T-helper 17 cell (primary cell): Measurements from ENCODE around the gene SHCBP1L. TPM values are rescaled to one million over a fixed set of nuclear protein-coding genes. Genes with fewer than 3 reads are reported as not detected.
"Not testable (repeated sequence)": the region's sequence is repeated elsewhere in the genome, so short reads cannot be mapped to it uniquely, and the experiment has no call there.

Source experiments
- ATAC-seq: fragments of 150-1000 bp; cut with Tn5 transposase; 2 replicates; pipeline ENCODE4 v1.10.0; 2021; ENCODE audit warnings: mild to moderate bottlenecking, moderate library complexity
- DNase-seq, 3 donors: peaks; one replicate each; pipeline versions ENCODE4 v3.0.0 to v3.0.0-alpha.2; 2020 to 2021
- H3K9me3 ChIP-seq: one replicate; pipeline ENCODE4 v1.7.0; 2013; ENCODE audit warnings: low read length, mild to moderate bottlenecking; ENCODE audit not compliant: control insufficient read depth, poor library complexity, severe bottlenecking
- H3K27ac Mint-ChIP-seq: one replicate; pipeline ENCODE4 v1.8.0; 2022; ENCODE audit warnings: mild to moderate bottlenecking, moderate library complexity, mixed read lengths
- H3K27me3 Mint-ChIP-seq: one replicate; pipeline ENCODE4 v1.8.0; 2022; ENCODE audit warnings: mixed read lengths
- H3K36me3 Mint-ChIP-seq: one replicate; pipeline ENCODE4 v1.8.0; 2022; ENCODE audit warnings: low read depth, mixed read lengths
- H3K4me1 Mint-ChIP-seq: one replicate; pipeline ENCODE4 v1.8.0; 2022; ENCODE audit warnings: mild to moderate bottlenecking, mixed read lengths
- H3K4me3 Mint-ChIP-seq: one replicate; pipeline ENCODE4 v1.8.0; 2022; ENCODE audit warnings: mild to moderate bottlenecking, moderate library complexity, mixed read lengths
- total RNA-seq, 4 donors: library from RNA in 2 of 4; stranded (reverse) in 2 of 4; gene quantifications; one replicate each; pipeline ENCODE4 v1.2.3 and lab custom pipeline; 2022 to 2026

SHCBP1L gene
- total RNA-seq, 2 donors from 2014 or later: not detected

- no peak for ATAC-seq
- H3K4me3 Mint-ChIP-seq: no peak overlapping the region
- peaks cover 13% of the 10 kb centered on the region for H3K27me3 Mint-ChIP-seq
These were observed 47.6 kb downstream of the SHCBP1L start for GRCh38 chr1:182905321-182905720.

GRCh38 chr1:182901946-182902345, 51.0 kb downstream of the SHCBP1L start:
- ATAC-seq, H3K9me3 ChIP-seq, H3K27me3 Mint-ChIP-seq, H3K36me3 Mint-ChIP-seq, H3K4me1 Mint-ChIP-seq, H3K27ac Mint-ChIP-seq, H3K4me3 Mint-ChIP-seq, DNase-seq: not testable (repeated sequence)

More at GRCh38 chr1:182905321-182905720, 47.6 kb downstream of the SHCBP1L start:
- H3K36me3 Mint-ChIP-seq: no peaks in the 10 kb centered on the region
- H3K9me3 ChIP-seq: no peaks in the 10 kb centered on the region
- H3K27ac Mint-ChIP-seq: no peak overlapping the region
- H3K4me1 Mint-ChIP-seq: no peaks in the 10 kb centered on the region
- DNase-seq: no peak

- H3K36me3 Mint-ChIP-seq: no peaks in the 10 kb centered on the region
These were observed 55.3 kb downstream of the SHCBP1L start for GRCh38 chr1:182897696-182898095.

GRCh38 chr1:182890927-182891610, 61.9 kb downstream of the SHCBP1L start:
- DNase-seq: no peak
- H3K9me3 ChIP-seq: no peaks in the 10 kb centered on the region
- H3K36me3 Mint-ChIP-seq: peaks cover 5% of the 10 kb centered on the region
- no peaks in the 10 kb centered on the region for H3K27me3 Mint-ChIP-seq
- peak overlapping the region; percentile 53 for H3K27ac Mint-ChIP-seq
- peaks cover 10% of the 10 kb centered on the region for H3K4me1 Mint-ChIP-seq
- peak; percentile 18 for ATAC-seq
- peak overlapping the region; percentile 28 for H3K4me3 Mint-ChIP-seq

More at GRCh38 chr1:182897696-182898095, 55.3 kb downstream of the SHCBP1L start:
- ATAC-seq (no peak), DNase-seq (no peak)
- H3K27ac Mint-ChIP-seq: no peak overlapping the region
- no peak overlapping the region for H3K4me3 Mint-ChIP-seq
- no peaks in the 10 kb centered on the region for H3K9me3 ChIP-seq
- H3K4me1 Mint-ChIP-seq: no peaks in the 10 kb centered on the region
- no peaks in the 10 kb centered on the region for H3K27me3 Mint-ChIP-seq

GRCh38 chr1:182889997-182890396, 63.0 kb downstream of the SHCBP1L start:
- no peak overlapping the region for H3K4me3 Mint-ChIP-seq
- peak overlapping the region; percentile 53 for H3K27ac Mint-ChIP-seq

GRCh38 chr1:182888736-182889531, 64.0 kb downstream of the SHCBP1L start:
- peak overlapping the region; percentile 16 for H3K4me3 Mint-ChIP-seq
- H3K27ac Mint-ChIP-seq: peak overlapping the region; percentile 53
- no peak for DNase-seq
- H3K9me3 ChIP-seq: no peaks in the 10 kb centered on the region
- ATAC-seq: peak; percentile 20
- peaks cover 12% of the 10 kb centered on the region for H3K4me1 Mint-ChIP-seq
- no peaks in the 10 kb centered on the region for H3K27me3 Mint-ChIP-seq
- peaks cover 10% of the 10 kb centered on the region for H3K36me3 Mint-ChIP-seq

More at GRCh38 chr1:182889997-182890396, 63.0 kb downstream of the SHCBP1L start:
- Mint-ChIP-seq H3K4me1 (peaks cover 12% of the 10 kb centered on the region), H3K36me3 (peaks cover 10% of the 10 kb centered on the region), H3K27me3 (no peaks in the 10 kb centered on the region)
- no peaks in the 10 kb centered on the region for H3K9me3 ChIP-seq
- peak; percentile 48 for ATAC-seq
- no peak for DNase-seq

GRCh38 chr1:182886985-182887384, 66.0 kb downstream of the SHCBP1L start:
- no peaks in the 10 kb centered on the region for H3K27me3 Mint-ChIP-seq
- no peak overlapping the region for H3K27ac Mint-ChIP-seq
- no peaks in the 10 kb centered on the region for H3K9me3 ChIP-seq
- peaks cover 12% of the 10 kb centered on the region for H3K4me1 Mint-ChIP-seq
- ATAC-seq: no peak
- H3K4me3 Mint-ChIP-seq: no peak overlapping the region
- H3K36me3 Mint-ChIP-seq: peaks cover 10% of the 10 kb centered on the region
- no peak for DNase-seq

GRCh38 chr1:182885591-182885990, 67.4 kb downstream of the SHCBP1L start:
- no peak for DNase-seq
- Mint-ChIP-seq H3K36me3 (peaks cover 14% of the 10 kb centered on the region), H3K27me3 (no peaks in the 10 kb centered on the region), H3K27ac (no peak overlapping the region), H3K4me1 (peaks cover 15% of the 10 kb centered on the region), H3K4me3 (no peak overlapping the region)
- ATAC-seq: no peak
- no peaks in the 10 kb centered on the region for H3K9me3 ChIP-seq

GRCh38 chr1:182884872-182885271, 68.1 kb downstream of the SHCBP1L start:
- DNase-seq (no peak), ATAC-seq (no peak)
- Mint-ChIP-seq H3K4me1 (peaks cover 18% of the 10 kb centered on the region), H3K36me3 (peaks cover 16% of the 10 kb centered on the region), H3K27me3 (no peaks in the 10 kb centered on the region), H3K4me3 (no peak overlapping the region), H3K27ac (no peak overlapping the region)
- H3K9me3 ChIP-seq: no peaks in the 10 kb centered on the region

GRCh38 chr1:182877842-182878241, 75.1 kb downstream of the SHCBP1L start:
- no peak overlapping the region for H3K27ac Mint-ChIP-seq
- H3K9me3 ChIP-seq: no peaks in the 10 kb centered on the region
- H3K36me3 Mint-ChIP-seq: peaks cover 27% of the 10 kb centered on the region
- ATAC-seq (no peak), DNase-seq (no peak)
- H3K27me3 Mint-ChIP-seq: no peaks in the 10 kb centered on the region
- no peak overlapping the region for H3K4me3 Mint-ChIP-seq
- H3K4me1 Mint-ChIP-seq: peaks cover 21% of the 10 kb centered on the region

GRCh38 chr1:182877331-182877730, 75.6 kb downstream of the SHCBP1L start:
- Mint-ChIP-seq H3K36me3 (peaks cover 27% of the 10 kb centered on the region), H3K4me1 (peaks cover 21% of the 10 kb centered on the region), H3K4me3 (no peak overlapping the region), H3K27me3 (no peaks in the 10 kb centered on the region), H3K27ac (peak overlapping the region; percentile 57)
- H3K9me3 ChIP-seq: no peaks in the 10 kb centered on the region
- no peak for DNase-seq
- no peak for ATAC-seq

GRCh38 chr1:182875889-182876288, 77.1 kb downstream of the SHCBP1L start:
- no peaks in the 10 kb centered on the region for H3K27me3 Mint-ChIP-seq
- H3K27ac Mint-ChIP-seq: no peak overlapping the region
- ATAC-seq: no peak
- no peak for DNase-seq
- H3K4me3 Mint-ChIP-seq: no peak overlapping the region
- H3K36me3 Mint-ChIP-seq: peaks cover 26% of the 10 kb centered on the region
- peaks cover 23% of the 10 kb centered on the region for H3K4me1 Mint-ChIP-seq
- no peaks in the 10 kb centered on the region for H3K9me3 ChIP-seq

GRCh38 chr1:182872881-182873280, 80.1 kb downstream of the SHCBP1L start:
- ATAC-seq: no peak
- H3K9me3 ChIP-seq: no peaks in the 10 kb centered on the region
- Mint-ChIP-seq H3K4me3 (no peak overlapping the region), H3K4me1 (peaks cover 16% of the 10 kb centered on the region), H3K27ac (peak overlapping the region; percentile 49), H3K36me3 (peaks cover 22% of the 10 kb centered on the region), H3K27me3 (no peaks in the 10 kb centered on the region)
- DNase-seq: no peak
